NCI-H2081 (cell line): ENCODE data around the gene TTC12.

ENCODE experiments used
- DNase-seq, 2 experiments: peaks; one replicate each; lab custom pipeline; 2025; lab: John Stamatoyannopoulos, UW

TTC12 gene

GRCh38 chr11:113405724-113406478 is 91.5 kb downstream of the TTC12 start:
- DNase-seq, result no peak

DNA sequence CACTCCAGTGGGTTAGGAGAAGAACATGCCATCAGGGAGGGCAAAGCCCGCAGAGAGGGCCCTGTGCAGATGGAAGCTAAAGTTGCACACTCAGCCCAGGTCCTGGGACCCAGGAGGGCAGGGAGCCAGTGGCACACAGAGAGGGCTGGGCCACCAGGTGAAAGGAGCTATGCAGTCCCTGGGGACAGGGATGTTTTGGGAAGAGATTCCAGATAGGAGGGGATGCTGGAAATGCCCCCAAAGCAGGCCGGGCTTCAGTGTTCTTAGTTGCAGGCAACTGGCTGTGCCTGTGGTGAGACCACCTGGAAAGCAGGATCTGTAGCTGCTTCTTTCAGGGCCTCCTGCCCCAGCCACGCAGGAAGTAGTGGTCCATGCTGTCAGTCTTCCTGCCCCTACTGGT is 92.8 kb downstream of the TTC12 start:
- DNase-seq, result no peak

DNA sequence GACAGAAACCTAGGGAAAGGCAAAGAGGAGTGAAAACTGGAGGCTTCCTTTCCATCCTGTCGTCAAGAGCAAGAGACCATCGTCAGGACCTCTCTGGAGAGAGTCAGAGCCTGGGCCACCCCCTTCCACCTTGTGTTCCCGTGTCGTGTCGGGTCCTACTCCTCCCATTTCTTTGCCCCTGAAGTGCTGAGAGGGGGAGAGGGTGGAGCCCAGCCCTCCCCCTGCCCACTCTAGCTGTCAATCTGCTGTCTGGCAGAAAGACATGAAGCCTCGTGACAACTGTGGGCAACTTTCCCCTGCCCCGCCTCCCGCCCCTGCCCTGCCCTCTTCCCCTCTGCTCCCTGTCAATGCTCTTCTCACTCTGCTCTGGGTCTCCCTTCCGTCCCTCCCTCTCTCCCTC is 93.8 kb downstream of the TTC12 start:
- DNase-seq, result no peak

DNA sequence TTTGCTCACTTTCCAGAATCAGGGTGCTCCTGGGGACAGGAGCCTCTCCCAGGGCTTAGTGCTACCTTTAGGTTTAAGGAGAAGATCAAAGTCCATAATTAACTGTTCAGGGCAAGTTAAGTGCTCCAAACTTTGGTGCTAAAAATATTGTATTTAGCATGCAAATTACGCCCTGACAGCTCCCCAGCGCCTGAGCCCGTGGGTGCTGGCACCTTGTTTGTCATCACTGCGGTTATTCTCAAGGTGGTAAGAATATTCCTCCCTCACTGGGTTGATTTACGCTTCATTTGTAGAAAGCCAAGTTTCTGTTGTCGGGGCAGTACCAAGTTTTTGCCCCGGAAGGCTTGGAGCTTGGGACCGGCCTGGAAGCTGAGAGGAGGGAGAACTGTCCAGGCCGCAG is 94.5 kb downstream of the TTC12 start:
- DNase-seq, result no peak

DNA sequence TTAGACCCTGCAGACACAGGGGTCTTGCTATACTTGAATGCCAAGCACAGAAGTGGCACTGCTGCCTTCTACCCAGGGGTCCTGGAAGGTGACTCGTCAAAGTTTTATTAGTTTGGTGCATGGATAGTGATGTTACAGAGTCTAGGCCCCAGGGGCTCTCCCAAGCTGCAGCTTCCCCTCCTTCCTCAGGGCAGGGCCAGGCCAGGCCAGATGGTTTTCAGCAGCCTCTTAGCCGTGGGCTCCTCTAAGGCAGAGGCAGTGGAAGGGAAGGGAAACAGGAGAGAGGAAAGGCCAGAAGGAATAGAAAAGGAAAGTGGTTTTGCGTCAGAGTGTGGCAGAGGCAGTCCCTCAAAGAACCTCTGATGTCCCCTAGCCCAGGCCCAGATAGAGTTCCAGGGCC is 95.1 kb downstream of the TTC12 start:
- DNase-seq, result no peak

GRCh38 chr11:113410414-113411135 is 96.2 kb downstream of the TTC12 start:
- DNase-seq, result no peak

- no peak for DNase-seq
Measured at GRCh38 chr11:113411536-113411935, 97.2 kb downstream of the TTC12 start.

DNA sequence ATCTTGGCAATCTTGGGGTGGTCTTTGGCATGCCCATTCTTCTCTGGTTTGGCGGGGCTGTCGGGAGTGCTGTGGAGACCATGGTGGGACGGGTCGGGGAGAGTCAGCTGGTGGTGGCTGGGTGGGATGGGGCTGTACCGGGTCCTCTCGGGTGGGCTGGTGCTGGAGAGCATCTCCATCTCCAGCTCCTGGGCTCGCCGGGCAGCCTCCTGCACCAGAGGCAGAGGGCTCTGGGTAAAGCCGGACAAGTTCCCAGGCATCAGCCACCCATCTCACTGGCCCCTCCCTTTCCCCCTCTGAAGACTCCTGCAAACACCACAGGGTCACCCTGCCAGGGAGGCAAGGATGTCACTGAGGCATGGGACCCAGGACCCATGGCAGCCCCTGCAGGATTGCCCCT is 98.3 kb downstream of the TTC12 start:
- no peak for DNase-seq

DNA sequence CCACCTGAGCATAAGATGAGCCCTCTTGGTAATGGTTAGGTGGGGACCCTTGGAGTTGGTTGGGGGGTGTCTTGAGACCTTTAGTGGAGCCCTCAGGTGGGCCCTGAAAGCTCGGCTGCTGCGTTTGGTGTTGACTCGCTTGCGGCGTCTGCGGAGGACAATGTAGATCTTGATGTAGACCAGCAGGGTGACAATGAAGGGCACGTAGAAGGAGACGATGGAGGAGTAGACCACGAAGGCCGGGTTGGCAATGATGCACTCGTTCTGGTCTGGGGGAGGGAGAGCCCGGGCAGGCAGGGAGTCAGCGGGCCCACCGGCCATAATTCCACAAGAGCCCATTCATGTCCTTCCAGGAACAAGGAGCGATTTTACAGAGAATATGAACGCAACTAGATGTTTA is 101.0 kb downstream of the TTC12 start:
- DNase-seq, result no peak
